ENCODE results near the gene ZNF280B. TPM values are rescaled to one million over a fixed set of nuclear protein-coding genes. Genes with fewer than 3 reads are reported as not detected.

Gene ZNF280B
- total and polyA plus RNA-seq, 9 of the 15 experiments (the other 6 are each of a cell fraction or from before 2014, with no cell fraction given): 7.7 to 29.9 (median 20.0) TPM

DNA sequence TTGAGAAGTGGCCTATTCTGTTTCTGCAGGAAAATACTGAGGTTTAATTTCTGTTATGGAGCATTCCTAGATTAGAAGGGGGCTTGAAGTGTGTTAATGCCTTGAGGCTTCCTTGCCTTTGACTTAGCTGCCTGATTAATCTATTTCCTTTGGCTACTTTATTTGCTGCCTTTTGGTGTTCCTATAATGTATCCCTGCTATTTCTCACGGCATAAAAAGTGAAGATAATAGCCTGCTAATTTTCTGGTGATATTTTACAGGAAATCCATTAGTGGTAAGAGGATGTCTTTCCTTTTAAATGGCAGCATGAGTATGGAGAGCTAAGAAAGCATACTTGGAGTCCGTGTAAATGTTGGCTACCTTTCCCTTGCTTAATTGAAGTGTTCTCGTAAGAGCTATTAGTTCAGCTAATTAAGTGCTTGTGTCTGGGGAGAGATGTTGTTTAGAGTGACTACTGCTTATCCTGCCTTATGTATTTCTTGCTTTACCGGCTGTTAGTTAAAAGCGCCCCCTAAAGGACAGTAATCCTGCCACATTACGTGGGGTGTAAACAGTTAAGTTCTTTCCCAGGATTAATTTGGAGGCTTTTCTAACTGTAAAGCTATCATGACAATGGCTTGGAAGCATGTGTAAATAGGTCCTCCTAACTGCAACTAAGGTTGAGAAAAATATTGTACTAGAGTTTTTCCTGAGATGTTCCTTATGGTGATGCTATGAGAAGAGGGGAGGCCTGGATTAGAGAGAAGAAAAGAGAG lies 45.6 kb downstream of the ZNF280B start (continued):
- TF ChIP-seq ZNF696 (CRISPR knock-in tag; conservative IDR thresholded peaks at IDR 0.05) (no peak; the same call in 1 of the 2 replicates), HIVEP1 (CRISPR knock-in tag; IDR thresholded peaks at IDR 0.05) (no peak), ELF4 (CRISPR knock-in tag; IDR thresholded peaks at IDR 0.05) (no peak), GMEB1 (CRISPR knock-in tag; IDR thresholded peaks at IDR 0.05) (0 out of 2 replicates have a peak, but pooled peaks have one; percentile 32), POLR3A (IDR thresholded peaks at IDR 0.05; ENCODE audit: borderline replicate concordance, extremely low read depth, insufficient read depth, insufficient read length) (no peak), CTCF (IDR thresholded peaks at IDR 0.05 in 2 of 3, conservative IDR thresholded peaks at IDR 0.05 in 1 of 3; ENCODE audit: insufficient read depth in 2 of 3, low read depth in 1 of 3, low read length in 3 of 3) (peak in 2 of 3 experiments; percentile 85 to 94; a peak in 4 of 6 replicates), SMC3 (conservative IDR thresholded peaks at IDR 0.05; ENCODE audit: insufficient read depth, low read depth, low read length) (peak; percentile 82), EP300 (IDR thresholded peaks at IDR 0.05; ENCODE audit: low read length) (peak; percentile 30; the same call in 1 of the 2 replicates), KDM1A (IDR thresholded peaks at IDR 0.05) (peak; percentile 84 to 94), RNF2 (IDR thresholded peaks at IDR 0.05) (no peak), C11orf30 (IDR thresholded peaks at IDR 0.05; ENCODE audit: low read depth) (no peak), MYNN (IDR thresholded peaks at IDR 0.05) (no peak), MYNN (CRISPR knock-in tag; IDR thresholded peaks at IDR 0.05) (no peak), ARID3B (CRISPR knock-in tag; IDR thresholded peaks at IDR 0.05; ENCODE audit: borderline replicate concordance) (no peak), SRSF9 (IDR thresholded peaks at IDR 0.05; ENCODE audit: borderline replicate concordance, low read depth, low read length) (no peak), MEF2D (tag; conservative IDR thresholded peaks at IDR 0.05; ENCODE audit: low read depth) (no peak; the same call in 1 of the 2 replicates)
- TF ChIP-seq, protein P1, sequence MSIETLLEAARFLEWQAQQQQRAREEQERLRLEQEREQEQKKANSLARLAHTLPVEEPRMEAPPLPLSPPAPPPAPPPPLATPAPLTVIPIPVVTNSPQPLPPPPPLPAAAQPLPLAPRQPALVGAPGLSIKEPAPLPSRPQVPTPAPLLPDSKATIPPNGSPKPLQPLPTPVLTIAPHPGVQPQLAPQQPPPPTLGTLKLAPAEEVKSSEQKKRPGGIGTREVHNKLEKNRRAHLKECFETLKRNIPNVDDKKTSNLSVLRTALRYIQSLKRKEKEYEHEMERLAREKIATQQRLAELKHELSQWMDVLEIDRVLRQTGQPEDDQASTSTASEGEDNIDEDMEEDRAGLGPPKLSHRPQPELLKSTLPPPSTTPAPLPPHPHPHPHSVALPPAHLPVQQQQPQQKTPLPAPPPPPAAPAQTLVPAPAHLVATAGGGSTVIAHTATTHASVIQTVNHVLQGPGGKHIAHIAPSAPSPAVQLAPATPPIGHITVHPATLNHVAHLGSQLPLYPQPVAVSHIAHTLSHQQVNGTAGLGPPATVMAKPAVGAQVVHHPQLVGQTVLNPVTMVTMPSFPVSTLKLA (conservative IDR thresholded peaks at IDR 0.05): peak in 1 of 2 experiments; percentile 23; a peak in 1 of 4 replicates
- TF ChIP-seq, protein P2, sequence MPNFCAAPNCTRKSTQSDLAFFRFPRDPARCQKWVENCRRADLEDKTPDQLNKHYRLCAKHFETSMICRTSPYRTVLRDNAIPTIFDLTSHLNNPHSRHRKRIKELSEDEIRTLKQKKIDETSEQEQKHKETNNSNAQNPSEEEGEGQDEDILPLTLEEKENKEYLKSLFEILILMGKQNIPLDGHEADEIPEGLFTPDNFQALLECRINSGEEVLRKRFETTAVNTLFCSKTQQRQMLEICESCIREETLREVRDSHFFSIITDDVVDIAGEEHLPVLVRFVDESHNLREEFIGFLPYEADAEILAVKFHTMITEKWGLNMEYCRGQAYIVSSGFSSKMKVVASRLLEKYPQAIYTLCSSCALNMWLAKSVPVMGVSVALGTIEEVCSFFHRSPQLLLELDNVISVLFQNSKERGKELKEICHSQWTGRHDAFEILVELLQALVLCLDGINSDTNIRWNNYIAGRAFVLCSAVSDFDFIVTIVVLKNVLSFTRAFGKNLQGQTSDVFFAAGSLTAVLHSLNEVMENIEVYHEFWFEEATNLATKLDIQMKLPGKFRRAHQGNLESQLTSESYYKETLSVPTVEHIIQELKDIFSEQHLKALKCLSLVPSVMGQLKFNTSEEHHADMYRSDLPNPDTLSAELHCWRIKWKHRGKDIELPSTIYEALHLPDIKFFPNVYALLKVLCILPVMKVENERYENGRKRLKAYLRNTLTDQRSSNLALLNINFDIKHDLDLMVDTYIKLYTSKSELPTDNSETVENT (CRISPR knock-in tag; IDR thresholded peaks at IDR 0.05): no peak

Data from K562 (cell line).